Measurements from ENCODE around the gene TCF15.

Gene TCF15

GRCh38 chr20:564192-564591 is 45.9 kb downstream of the TCF15 start:
- no peak overlapping the region for H2AFZ ChIP-seq (ENCODE audit: low read depth, low read length)
- TF ChIP-seq CTCF (IDR thresholded peaks at IDR 0.05; ENCODE audit: borderline replicate concordance, extremely low read depth, low read length, poor library complexity, severe bottlenecking) (no peak), EZH2 (IDR thresholded peaks at IDR 0.05; ENCODE audit: borderline replicate concordance, low read depth, low read length, severe bottlenecking) (no peak)
- H3K4me3 ChIP-seq (ENCODE audit: low read depth in 1 of 2, low read length in 2 of 2), result no peak overlapping the region
- no peak for ATAC-seq (ENCODE audit: insufficient read depth, low read depth)
- no peaks in the 10 kb centered on the region for H3K9me3 ChIP-seq (ENCODE audit: insufficient read depth, low read length, severe bottlenecking)
- no peaks in the 10 kb centered on the region for H4K20me1 ChIP-seq (ENCODE audit: insufficient read depth, low read length)
- no peaks in the 10 kb centered on the region for H3K36me3 ChIP-seq (ENCODE audit: insufficient read depth, low read length)
- H3K27me3 ChIP-seq (ENCODE audit: insufficient read depth, low read length, poor library complexity), result peaks cover 14% of the 10 kb centered on the region
- no peak for DNase-seq
- no peak overlapping the region for H3K27ac ChIP-seq (ENCODE audit: low read length)
- H3K79me2 ChIP-seq (ENCODE audit: insufficient read depth, low read length), result no peaks in the 10 kb centered on the region
- no peak overlapping the region for H3K9ac ChIP-seq (ENCODE audit: low read depth, low read length)
- no peaks in the 10 kb centered on the region for H3K4me1 ChIP-seq (ENCODE audit: insufficient read depth, low read length)
- H3K4me2 ChIP-seq (ENCODE audit: insufficient read depth, low read length), result no peak overlapping the region

- H2AFZ ChIP-seq (ENCODE audit: low read depth, low read length), result no peak overlapping the region
- no peaks in the 10 kb centered on the region for H3K9me3 ChIP-seq (ENCODE audit: insufficient read depth, low read length, severe bottlenecking)
- H3K9ac ChIP-seq (ENCODE audit: low read depth, low read length), result no peak overlapping the region
- no peak overlapping the region for H3K4me3 ChIP-seq (ENCODE audit: low read depth in 1 of 2, low read length in 2 of 2)
- peaks cover 11% of the 10 kb centered on the region for H3K27me3 ChIP-seq (ENCODE audit: insufficient read depth, low read length, poor library complexity)
- ATAC-seq (ENCODE audit: insufficient read depth, low read depth) (no peak), DNase-seq (no peak)
- H3K27ac ChIP-seq (ENCODE audit: low read length), result no peak overlapping the region
- no peaks in the 10 kb centered on the region for H3K79me2 ChIP-seq (ENCODE audit: insufficient read depth, low read length)
- TF ChIP-seq EZH2 (IDR thresholded peaks at IDR 0.05; ENCODE audit: borderline replicate concordance, low read depth, low read length, severe bottlenecking) (no peak), CTCF (IDR thresholded peaks at IDR 0.05; ENCODE audit: borderline replicate concordance, extremely low read depth, low read length, poor library complexity, severe bottlenecking) (no peak)
- H3K4me1 ChIP-seq (ENCODE audit: insufficient read depth, low read length), result no peaks in the 10 kb centered on the region
- no peaks in the 10 kb centered on the region for H4K20me1 ChIP-seq (ENCODE audit: insufficient read depth, low read length)
- H3K36me3 ChIP-seq (ENCODE audit: insufficient read depth, low read length), result no peaks in the 10 kb centered on the region
- no peak overlapping the region for H3K4me2 ChIP-seq (ENCODE audit: insufficient read depth, low read length)
These were observed 46.9 kb downstream of the TCF15 start for GRCh38 chr20:563187-563586.

- ATAC-seq (ENCODE audit: insufficient read depth, low read depth) (no peak), DNase-seq (no peak)
- Histone ChIP-seq H3K27me3 (ENCODE audit: insufficient read depth, low read length, poor library complexity) (peaks cover 13% of the 10 kb centered on the region), H4K20me1 (ENCODE audit: insufficient read depth, low read length) (no peaks in the 10 kb centered on the region), H3K4me2 (ENCODE audit: insufficient read depth, low read length) (no peak overlapping the region), H3K27ac (ENCODE audit: low read length) (no peak overlapping the region), H3K79me2 (ENCODE audit: insufficient read depth, low read length) (no peaks in the 10 kb centered on the region), H3K36me3 (ENCODE audit: insufficient read depth, low read length) (no peaks in the 10 kb centered on the region), H3K4me1 (ENCODE audit: insufficient read depth, low read length) (no peaks in the 10 kb centered on the region), H3K9ac (ENCODE audit: low read depth, low read length) (no peak overlapping the region), H3K4me3 (ENCODE audit: low read depth in 1 of 2, low read length in 2 of 2) (no peak overlapping the region), H3K9me3 (ENCODE audit: insufficient read depth, low read length, severe bottlenecking) (no peaks in the 10 kb centered on the region), H2AFZ (ENCODE audit: low read depth, low read length) (no peak overlapping the region)
- no peak for TF ChIP-seq CTCF (IDR thresholded peaks at IDR 0.05; ENCODE audit: borderline replicate concordance, extremely low read depth, low read length, poor library complexity, severe bottlenecking)
- no peak for TF ChIP-seq EZH2 (IDR thresholded peaks at IDR 0.05; ENCODE audit: borderline replicate concordance, low read depth, low read length, severe bottlenecking)
These were observed 47.7 kb downstream of the TCF15 start for GRCh38 chr20:562232-562897.

Measured in DND-41 (cell line).